Activated T-cell treated with anti-CD3 and anti-CD28 coated beads for 48 hours (primary cell): ENCODE measurements around the gene ROR1.
"Not testable (repeated sequence)": the region's sequence is repeated elsewhere in the genome, so short reads cannot be mapped to it uniquely, and the experiment has no call there.

ENCODE experiments used
- DNase-seq: peaks from one replicate; pipeline ENCODE4 v3.0.0-alpha.2; 2020; ENCODE audit warnings: low read depth

ROR1 gene

DNA sequence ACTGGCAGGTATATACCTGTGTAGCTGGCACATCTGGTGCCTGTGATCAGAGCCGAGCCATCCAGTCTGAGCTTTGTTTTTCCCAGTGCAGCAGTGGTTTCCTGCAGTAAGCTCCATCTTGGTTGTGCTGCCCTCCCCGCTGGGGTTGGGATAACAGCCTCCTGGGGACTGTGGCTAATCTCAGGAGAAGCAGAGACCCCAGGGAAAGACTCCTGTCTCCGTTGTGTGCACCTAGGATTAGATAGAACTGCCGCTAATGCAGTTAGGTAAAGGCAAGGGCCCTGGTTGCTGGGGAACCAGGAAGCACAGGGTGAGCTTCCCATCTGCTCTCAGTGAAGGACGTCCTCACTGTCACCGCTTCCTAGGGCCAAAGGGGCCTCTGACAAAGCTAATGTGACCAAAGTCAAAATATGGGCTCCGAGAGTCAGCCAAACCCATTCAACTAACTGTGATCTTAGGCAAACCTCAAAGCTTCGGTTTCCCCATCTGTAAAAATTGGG lies 20.0 kb downstream of the ROR1 start:
- DNase-seq, result no peak

GRCh38 chr1:63794354-63794753 lies 20.5 kb downstream of the ROR1 start:
- DNase-seq, result no peak

- no peak for DNase-seq
Measured at GRCh38 chr1:63794939-63795378, 21.1 kb downstream of the ROR1 start.

DNA sequence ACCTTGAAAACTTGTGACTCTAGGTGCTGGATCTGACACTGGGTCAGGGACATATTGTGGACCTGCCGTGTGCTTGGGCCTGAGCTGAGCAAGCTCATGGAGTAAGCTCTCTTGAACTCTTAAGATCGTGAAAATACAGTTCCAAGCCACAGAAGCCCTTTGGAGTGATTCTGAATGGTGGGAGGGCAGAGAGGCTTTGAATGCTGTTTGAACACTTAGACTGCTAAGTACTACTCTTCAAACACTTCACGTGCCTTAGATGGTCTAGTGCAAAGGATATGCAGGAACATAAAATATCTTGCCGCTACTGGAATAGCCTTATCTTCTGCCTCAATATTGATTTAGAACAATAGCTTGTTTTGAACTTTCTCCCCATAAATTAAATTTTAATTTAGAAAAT lies 21.6 kb downstream of the ROR1 start:
- DNase-seq, result no peak

DNA sequence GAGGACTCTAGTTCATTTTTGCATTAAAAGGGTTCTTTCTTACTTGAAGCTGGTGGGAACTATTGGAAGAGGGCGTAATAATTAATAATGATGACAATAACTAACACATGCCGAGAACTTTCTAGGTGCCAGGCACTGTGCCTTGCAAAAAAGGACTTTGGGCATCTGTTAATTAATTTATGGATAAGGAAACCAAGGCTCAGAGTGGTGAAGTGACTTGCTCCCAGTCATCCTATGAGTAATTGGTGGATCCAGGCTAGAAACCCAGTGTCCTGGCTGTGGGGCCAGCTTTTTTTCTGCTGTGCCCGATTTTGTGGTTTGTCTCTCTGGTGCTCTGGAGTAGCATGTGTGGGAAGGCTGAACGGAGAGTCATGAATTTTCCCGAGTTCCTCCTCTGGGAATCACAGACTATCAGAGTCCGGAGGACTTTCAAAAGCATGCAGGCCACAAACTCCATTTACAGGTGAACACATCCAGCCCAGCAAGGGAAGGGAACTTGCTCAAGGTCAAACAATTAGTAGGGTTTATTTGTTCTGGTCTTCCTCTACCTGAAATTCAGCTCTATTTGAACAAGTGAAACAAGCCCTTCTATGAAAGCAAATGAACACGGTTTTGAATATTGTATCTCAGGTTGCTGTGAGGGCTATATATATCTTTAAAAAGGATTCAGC lies 23.4 kb downstream of the ROR1 start:
- no peak for DNase-seq

GRCh38 chr1:63798284-63798683 lies 24.5 kb downstream of the ROR1 start:
- DNase-seq, result no peak

GRCh38 chr1:63799307-63799706 lies 25.5 kb downstream of the ROR1 start:
- no peak for DNase-seq

- DNase-seq, result no peak
Measured at GRCh38 chr1:63799820-63800219, 26.0 kb downstream of the ROR1 start.

GRCh38 chr1:63802109-63802508 lies 28.3 kb downstream of the ROR1 start:
- no peak for DNase-seq

- no peak for DNase-seq
Measured at GRCh38 chr1:63804829-63805484, 31.1 kb downstream of the ROR1 start.

- DNase-seq, result no peak
Measured at GRCh38 chr1:63807046-63807445, 33.2 kb downstream of the ROR1 start.

DNA sequence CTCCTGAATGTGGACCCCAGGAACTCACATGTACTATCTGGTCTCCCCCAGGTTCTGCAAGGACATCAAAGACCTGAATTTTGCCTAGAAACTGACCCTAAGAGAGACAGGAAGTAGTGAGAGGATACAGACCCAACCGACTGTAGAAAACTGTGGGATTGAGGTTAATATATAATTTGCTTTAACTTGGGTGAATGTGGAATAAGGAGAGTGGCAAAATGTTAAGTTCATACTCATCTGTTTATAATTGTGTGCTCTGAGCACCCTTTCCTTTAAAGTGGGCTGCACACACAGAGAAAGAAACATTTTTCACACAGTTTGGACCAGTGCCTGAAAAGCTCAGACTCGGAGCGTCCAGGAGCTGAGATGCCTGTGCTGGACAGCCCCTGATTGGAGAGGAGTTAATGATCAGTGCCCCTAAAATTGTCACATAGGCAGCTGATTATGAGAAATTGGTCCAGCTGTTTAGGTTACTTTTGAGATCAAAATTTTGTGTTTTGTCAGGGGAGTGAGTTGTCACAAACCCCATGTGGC lies 37.2 kb downstream of the ROR1 start:
- no peak for DNase-seq

DNA sequence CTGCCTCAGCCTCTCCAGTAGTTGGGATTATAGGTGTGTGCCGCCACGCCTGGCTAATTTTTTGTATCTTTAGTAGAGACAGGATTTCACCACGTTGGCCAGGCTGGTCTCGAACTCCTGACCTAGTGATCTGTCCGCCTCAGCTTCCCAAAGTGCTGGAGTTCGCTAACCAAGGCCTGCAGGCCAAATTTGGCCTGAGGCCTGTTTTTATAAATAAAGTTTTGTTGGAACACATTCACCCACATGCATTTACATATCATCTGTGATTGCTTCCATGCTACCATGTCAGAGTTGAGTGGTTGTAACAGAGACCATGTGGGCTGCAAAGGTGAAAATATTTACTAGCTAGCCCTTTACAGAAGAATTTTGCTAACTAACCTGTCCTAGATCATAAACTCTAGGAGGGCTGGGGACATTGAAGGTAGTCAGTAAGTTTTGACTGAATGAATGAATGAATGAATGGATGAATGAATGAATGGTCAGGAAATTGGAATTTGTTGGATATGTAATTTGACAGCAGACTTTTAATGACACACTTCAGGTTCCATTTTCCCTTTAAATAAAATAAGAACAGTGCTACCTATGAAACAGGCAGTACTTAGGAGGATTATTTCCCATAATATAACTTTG lies 38.4 kb downstream of the ROR1 start:
- DNase-seq, result no peak

DNA sequence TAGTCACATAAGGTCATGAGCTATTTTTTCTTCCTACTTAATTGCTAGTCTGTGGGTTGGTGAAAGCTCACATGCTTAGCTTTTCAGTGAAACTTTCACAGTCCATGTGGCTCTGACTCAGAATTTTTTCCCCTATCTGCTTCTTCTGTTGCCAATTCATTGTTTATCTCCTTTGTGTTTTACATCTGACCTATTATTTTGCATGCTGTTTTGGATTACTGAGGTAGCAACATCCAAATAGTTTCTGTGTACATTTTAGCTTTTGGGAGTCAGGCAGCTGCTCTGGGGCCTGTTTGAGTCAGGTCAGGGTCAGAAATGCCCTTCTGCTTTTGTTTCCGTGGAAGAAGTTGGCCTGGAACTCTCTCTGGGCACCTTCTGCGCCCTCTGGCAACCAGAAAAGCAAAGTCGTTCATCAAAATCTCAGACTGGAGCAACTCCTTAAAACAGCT lies 40.0 kb downstream of the ROR1 start:
- DNase-seq, result no peak

DNA sequence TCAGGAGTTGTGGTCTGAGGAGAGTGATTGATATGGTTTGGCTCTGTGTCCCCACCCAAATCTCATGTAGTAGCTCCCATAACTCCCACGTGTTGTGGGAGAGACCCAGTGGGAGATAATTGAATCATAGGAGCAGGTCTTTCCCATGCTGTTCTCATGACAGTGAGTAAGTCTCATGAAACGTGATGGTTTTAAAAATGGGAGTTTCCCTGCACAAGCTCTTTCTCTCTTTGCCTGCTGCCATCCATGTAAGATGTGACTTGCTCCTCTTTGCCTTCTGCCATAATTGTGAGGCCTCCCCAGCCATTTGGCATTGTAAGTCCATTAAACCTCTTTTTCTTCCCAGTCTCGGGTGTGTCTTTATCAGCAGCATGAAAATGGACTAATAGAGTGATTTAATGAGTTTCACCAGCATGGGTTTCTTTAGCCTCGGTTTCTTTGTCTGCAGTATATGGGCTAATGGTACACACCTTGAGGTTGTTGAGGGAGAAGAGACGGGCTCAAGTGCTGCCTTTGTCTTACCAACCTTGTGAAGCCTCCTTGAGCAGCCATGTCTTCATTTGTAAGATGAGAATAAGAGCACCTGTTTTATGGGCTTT lies 42.5 kb downstream of the ROR1 start:
- DNase-seq, result not testable (repeated sequence)

- no peak for DNase-seq
Measured at GRCh38 chr1:63817152-63817667, 43.4 kb downstream of the ROR1 start.

- DNase-seq, result no peak
Measured at GRCh38 chr1:63817700-63818099, 43.9 kb downstream of the ROR1 start.

- no peak for DNase-seq
Measured at GRCh38 chr1:63818567-63819325, 44.9 kb downstream of the ROR1 start.

- DNase-seq, result no peak
Measured at GRCh38 chr1:63819795-63820194, 46.0 kb downstream of the ROR1 start.

GRCh38 chr1:63821091-63822005 lies 47.5 kb downstream of the ROR1 start:
- DNase-seq, result no peak
